Thyroid gland (tissue), 4 donors: ENCODE data around the gene TPSB2. TPM values are rescaled to one million over a fixed set of nuclear protein-coding genes. Genes with fewer than 3 reads are reported as not detected.
A peak's percentile ranks its signal among the peaks of the same experiment; 100 is the strongest.
"Not testable (repeated sequence)": the region's sequence is repeated elsewhere in the genome, so short reads cannot be mapped to it uniquely, and the experiment has no call there.

Experiments
- DNase-seq, 2 donors: peaks; one replicate each; pipeline ENCODE4 v3.0.0-alpha.2; 2019
- H3K27ac ChIP-seq, 3 donors: fragments of 200-600 bp; sonication (generic); 1 replicate in 2 of 3; 2 replicates in 1 of 3; pipeline ENCODE4 v1.5.1; 2016 to 2019; ENCODE audit warnings: mild to moderate bottlenecking in 1 of 3, moderate library complexity in 1 of 3
- H3K27me3 ChIP-seq: fragments of 200-600 bp; sonication (generic); one replicate; pipeline ENCODE4 v1.5.1; 2019
- H3K36me3 ChIP-seq, 2 donors: fragments of 200-600 bp; sonication (generic); one replicate each; pipeline ENCODE4 v1.5.1; 2016 to 2019
- H3K4me1 ChIP-seq, 2 donors: fragments of 200-600 bp; sonication (generic); one replicate each; pipeline ENCODE4 v1.5.1; 2017 to 2019
- H3K4me3 ChIP-seq, 3 donors: fragments of 200-600 bp; sonication (generic); replicated peaks in 1 of 3; 1 replicate in 2 of 3; 2 replicates in 1 of 3; pipeline ENCODE4 v1.5.1; 2016; ENCODE audit warnings: mild to moderate bottlenecking in 1 of 3
- H3K9me3 ChIP-seq: fragments of 200-600 bp; sonication (generic); one replicate; pipeline ENCODE4 v1.5.1; 2017
- POLR2A ChIP-seq, 2 donors: fragments of 450-650 bp; IDR thresholded peaks; one replicate each; pipeline ENCODE4 v1.6.1; 2017; ENCODE audit warnings: antibody characterized with exemption in 2 of 2, mild to moderate bottlenecking in 2 of 2, moderate library complexity in 1 of 2
- WGBS, 2 donors: methylation state at CpG; one replicate each; pipeline ENCODE4 v1.1.5; 2017; 5-methylcytosine and 5-hydroxymethylcytosine counted together
- intact Hi-C: fragments of 100-400 bp; cut with DNase I; formaldehyde crosslinking; loops from one replicate; pipeline ENCODE4 v1.15.1; 2023
- total RNA-seq, 4 donors: library from RNA; depleted of rRNA; stranded (reverse); fragments of >200 nt; gene quantifications; one replicate each; pipeline ENCODE4 v1.2.3, GENCODE V29; 2016
- TF ChIP-seq, protein P1 (sequence below), 6 experiments: fragments of 200-600 bp in 3 of 6; fragments of 450-650 bp in 3 of 6; sonication (generic) in 3 of 6; IDR thresholded peaks; one replicate each; pipeline ENCODE4 v1.5.1; 2016 to 2019; ENCODE audit warnings: antibody characterized with exemption in 6 of 6, mild to moderate bottlenecking in 2 of 6, inconsistent platforms in 1 of 6, moderate library complexity in 1 of 6

TPSB2 gene
- total RNA-seq, 4 donors from 2014 or later = 1.1 to 16.6 (median 11.9) TPM; not detected in 1

DNA sequence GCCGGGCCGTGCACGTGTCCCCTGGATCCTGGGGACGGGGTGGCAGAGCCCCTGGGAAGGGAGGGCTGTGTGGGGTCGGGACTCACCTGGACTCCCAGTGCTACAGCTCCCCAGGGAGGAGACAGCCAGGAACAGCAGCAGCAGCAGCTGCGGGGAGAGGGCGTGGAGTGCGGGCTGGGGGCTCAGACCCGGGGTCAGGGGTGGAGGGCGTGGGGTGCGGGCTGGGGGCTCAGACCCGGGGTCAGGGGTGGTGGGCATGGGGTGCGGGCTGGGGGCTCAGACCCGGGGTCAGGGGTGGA lies 46.5 kb upstream of the TPSB2 start:
- intact Hi-C loops = no loop called here
- TF ChIP-seq, protein P1, sequence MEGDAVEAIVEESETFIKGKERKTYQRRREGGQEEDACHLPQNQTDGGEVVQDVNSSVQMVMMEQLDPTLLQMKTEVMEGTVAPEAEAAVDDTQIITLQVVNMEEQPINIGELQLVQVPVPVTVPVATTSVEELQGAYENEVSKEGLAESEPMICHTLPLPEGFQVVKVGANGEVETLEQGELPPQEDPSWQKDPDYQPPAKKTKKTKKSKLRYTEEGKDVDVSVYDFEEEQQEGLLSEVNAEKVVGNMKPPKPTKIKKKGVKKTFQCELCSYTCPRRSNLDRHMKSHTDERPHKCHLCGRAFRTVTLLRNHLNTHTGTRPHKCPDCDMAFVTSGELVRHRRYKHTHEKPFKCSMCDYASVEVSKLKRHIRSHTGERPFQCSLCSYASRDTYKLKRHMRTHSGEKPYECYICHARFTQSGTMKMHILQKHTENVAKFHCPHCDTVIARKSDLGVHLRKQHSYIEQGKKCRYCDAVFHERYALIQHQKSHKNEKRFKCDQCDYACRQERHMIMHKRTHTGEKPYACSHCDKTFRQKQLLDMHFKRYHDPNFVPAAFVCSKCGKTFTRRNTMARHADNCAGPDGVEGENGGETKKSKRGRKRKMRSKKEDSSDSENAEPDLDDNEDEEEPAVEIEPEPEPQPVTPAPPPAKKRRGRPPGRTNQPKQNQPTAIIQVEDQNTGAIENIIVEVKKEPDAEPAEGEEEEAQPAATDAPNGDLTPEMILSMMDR (IDR thresholded peaks at IDR 0.05) = no peak
- no peak for TF ChIP-seq POLR2A (IDR thresholded peaks at IDR 0.05)
- Histone ChIP-seq H3K36me3 (no peaks in the 10 kb centered on the region), H3K27ac (no peak overlapping the region), H3K27me3 (no peaks in the 10 kb centered on the region), H3K4me3 (no peak overlapping the region), H3K4me1 (peaks cover 0 to 5% of the 10 kb centered on the region in 2 donors), H3K9me3 (no peaks in the 10 kb centered on the region)
- no peak for DNase-seq
- WGBS, 2 donors = no CpG with 5 or more reads among the region's 14 CpGs

DNA sequence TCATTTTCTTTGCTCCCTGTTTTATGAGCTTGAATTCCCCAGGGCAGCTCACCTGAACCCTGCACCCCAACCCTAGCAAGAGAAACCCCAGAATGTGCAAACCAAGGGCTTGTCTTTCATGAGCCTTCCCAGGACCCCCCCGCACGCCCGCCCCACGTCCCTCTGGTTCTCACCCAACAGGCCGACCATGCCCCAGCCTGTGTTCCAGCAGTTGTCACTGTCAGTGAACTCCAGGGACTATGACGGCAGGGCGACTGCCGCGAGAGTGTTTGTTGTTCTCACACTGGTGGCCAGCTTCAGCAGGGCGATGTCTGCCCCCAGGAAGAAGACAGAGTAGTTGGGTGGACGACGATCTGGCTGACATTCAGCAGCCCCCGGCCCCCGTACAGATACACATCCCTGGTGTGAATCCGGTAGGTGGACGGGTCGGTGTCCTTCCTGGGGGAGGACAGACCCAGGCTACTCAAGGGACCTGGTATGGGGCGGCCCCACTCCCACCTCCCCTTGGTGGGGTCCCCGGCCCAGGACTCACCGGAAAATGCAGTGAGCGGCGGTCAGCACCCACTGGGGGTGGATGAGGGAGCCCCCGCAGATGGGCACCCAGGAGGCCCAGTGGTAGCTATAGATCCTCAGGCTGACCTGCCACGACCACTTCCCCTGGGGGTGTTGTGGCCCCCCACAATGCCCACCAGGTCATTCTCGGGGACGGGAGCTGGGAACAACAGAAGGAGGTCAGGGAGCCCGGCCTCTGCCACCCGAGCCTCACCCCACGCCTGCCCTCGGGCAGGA lies 46.0 kb upstream of the TPSB2 start:
- Histone ChIP-seq H3K4me1 (peaks cover 0 to 9% of the 10 kb centered on the region in 2 donors), H3K4me3 (no peak overlapping the region), H3K27me3 (no peaks in the 10 kb centered on the region), H3K9me3 (no peaks in the 10 kb centered on the region), H3K36me3 (no peaks in the 10 kb centered on the region), H3K27ac (no peak overlapping the region)
- WGBS, 2 donors = 46 to 75% methylated on average over 10 to 24 of the region's 30 CpGs
- intact Hi-C loops = no loop called here
- no peak for DNase-seq
- TF ChIP-seq, protein P1 (IDR thresholded peaks at IDR 0.05) = no peak
- no peak for TF ChIP-seq POLR2A (IDR thresholded peaks at IDR 0.05)

DNA sequence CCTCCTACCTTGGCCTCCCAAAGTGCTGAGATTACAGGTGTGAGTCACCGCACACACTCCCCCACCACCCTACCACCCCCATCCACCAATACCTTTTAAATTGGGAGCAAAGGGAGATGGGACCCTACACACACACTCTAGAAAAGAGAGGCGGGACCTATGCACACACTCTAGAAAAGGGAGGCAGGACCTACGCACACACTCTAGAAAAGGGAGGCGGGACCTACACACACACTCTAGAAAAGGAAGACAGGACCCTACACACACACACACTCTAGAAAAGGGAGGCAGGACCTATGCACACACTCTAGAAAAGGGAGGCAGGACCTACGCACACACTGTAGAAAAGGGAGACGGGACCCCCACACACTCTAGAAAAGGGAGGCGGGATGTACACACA lies 44.8 kb upstream of the TPSB2 start:
- H3K36me3 ChIP-seq = no peaks in the 10 kb centered on the region
- TF ChIP-seq POLR2A (IDR thresholded peaks at IDR 0.05) = no peak
- TF ChIP-seq, protein P1 (IDR thresholded peaks at IDR 0.05) = no peak
- no peaks in the 10 kb centered on the region for H3K9me3 ChIP-seq

DNA sequence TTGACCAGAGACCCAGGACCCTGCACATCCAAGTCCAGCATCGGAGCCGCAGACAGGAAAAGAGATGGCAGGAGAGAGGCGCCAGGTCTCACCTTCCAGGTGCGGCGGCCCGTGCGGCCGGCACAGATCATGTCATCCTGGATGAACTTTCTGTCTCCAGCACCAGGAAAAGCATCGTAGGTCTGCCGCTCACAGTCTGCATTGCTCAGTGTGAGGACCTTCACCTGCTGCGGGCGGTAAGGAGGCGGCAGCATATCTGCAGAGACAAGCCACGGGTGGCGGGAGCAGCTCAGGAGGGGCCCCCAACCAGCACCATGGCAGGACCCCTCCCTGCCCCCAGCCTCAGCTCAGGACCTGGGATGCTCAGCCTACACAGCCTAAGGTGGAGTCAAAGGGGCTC lies 43.8 kb upstream of the TPSB2 start:
- DNase-seq = no peak
- TF ChIP-seq, protein P1 (IDR thresholded peaks at IDR 0.05) = no peak
- TF ChIP-seq POLR2A (IDR thresholded peaks at IDR 0.05) = no peak
- intact Hi-C loops = no loop called here
- Histone ChIP-seq H3K4me1 (peaks cover 0 to 9% of the 10 kb centered on the region in 2 donors), H3K4me3 (no peak overlapping the region), H3K27me3 (no peaks in the 10 kb centered on the region), H3K9me3 (no peaks in the 10 kb centered on the region), H3K27ac (no peak overlapping the region), H3K36me3 (no peaks in the 10 kb centered on the region)
- 90 to 94% methylated on average over 9 to 15 of the region's 15 CpGs for WGBS, 2 donors

More for the DNA sequence above, 44.8 kb upstream of the TPSB2 start:
- intact Hi-C loops = no loop called here
- Histone ChIP-seq H3K4me1 (peaks cover 0 to 9% of the 10 kb centered on the region in 2 donors), H3K27me3 (no peaks in the 10 kb centered on the region), H3K4me3 (no peak overlapping the region), H3K27ac (no peak overlapping the region)
- WGBS, 2 donors = 94 to 96% methylated on average over 7 of the region's 7 CpGs
- no peak for DNase-seq

DNA sequence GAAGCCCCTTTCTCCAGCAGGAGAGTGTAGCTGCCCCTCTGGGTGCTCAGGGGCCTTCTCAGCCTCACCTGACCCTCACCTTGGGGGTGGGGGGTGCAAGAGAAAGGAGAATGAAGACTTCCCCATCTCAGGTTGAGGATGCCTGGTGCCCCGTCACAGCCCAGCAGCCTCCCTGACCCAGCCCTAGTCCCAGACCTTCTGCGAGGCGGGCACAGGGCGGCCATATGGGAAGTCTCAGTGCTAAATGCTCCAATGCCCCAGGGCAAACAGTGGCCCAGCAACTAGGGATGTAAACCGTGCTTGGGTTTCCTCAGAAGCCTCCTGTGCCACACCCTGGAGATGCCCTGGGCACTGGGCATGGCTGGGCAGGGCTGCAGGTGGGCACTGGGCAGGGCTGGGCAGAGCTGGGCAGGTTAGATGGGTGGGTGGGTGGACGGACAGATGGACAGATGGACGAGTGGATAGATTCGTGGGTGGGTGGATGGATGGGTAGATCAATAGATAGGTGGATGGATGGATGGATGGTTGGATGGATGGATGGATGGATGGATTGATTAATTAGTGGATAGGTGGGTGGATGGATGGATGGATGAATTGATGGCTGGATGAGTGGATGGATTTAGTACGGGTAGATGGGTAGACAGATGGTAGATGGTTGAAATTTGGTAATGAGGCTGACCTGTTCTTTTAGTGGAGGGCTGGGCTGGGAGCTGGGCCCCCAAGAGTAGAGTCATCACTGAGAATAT lies 42.6 kb upstream of the TPSB2 start:
- Histone ChIP-seq H3K36me3 (no peaks in the 10 kb centered on the region), H3K9me3 (no peaks in the 10 kb centered on the region), H3K27me3 (no peaks in the 10 kb centered on the region), H3K27ac (no peak overlapping the region), H3K4me1 (peaks cover 0 to 9% of the 10 kb centered on the region in 2 donors), H3K4me3 (no peak overlapping the region)
- TF ChIP-seq, protein P1 (IDR thresholded peaks at IDR 0.05) = no peak
- no peak for TF ChIP-seq POLR2A (IDR thresholded peaks at IDR 0.05)
- WGBS, 2 donors = 67 to 75% methylated on average over 7 to 9 of the region's 9 CpGs
- intact Hi-C loops = no loop called here
- DNase-seq = no peak

DNA sequence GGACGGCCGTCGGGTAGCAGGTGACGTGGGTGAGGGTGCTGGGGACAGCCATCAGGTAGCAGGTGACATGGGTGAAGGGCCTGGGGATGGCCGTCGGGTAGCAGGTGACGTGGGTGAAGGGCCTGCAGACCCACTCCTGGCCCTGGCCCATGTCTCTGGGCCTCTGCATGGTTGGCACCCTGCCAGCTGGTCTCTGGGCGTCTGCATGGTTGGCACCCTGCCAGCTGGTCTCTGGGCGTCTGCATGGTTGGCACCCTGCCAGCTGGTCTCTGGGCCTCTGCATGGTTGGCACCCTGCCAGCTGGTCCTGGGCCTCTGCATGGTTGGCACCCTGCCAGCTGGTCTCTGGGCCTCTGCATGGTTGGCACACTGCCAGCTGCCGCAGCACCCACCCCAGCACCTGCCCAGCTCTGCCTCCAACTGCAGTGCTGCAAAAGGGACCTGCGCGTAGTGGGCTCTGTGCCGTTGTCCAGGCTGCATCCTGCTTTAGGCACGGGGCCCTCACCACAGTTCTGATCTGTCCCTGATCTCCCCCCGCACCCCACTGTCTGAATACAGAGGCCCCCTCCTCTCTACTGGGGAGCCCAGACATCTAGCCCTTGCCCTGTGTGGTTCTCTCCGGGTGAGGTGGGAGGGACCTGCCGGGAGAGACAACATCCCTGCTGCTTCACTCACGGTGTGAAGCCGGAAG lies 41.9 kb upstream of the TPSB2 start:
- H3K9me3 ChIP-seq, intact Hi-C loops, H3K27ac ChIP-seq, H3K27me3 ChIP-seq, H3K4me1 ChIP-seq, H3K4me3 ChIP-seq, H3K36me3 ChIP-seq: not testable (repeated sequence)
- 7 to 9% methylated on average over 11 to 17 of the region's 19 CpGs for WGBS, 2 donors
- DNase-seq = peak; percentile 66 to 80
